Neural progenitor cell (in vitro differentiated cells): ENCODE results near the gene GNL2.
"Not testable (repeated sequence)": the region's sequence is repeated elsewhere in the genome, so short reads cannot be mapped to it uniquely, and the experiment has no call there.

Experiments
- CTCF ChIP-seq: fragments of 200-600 bp; sonication (generic); IDR thresholded peaks from 2 replicates; pipeline ENCODE4 v1.5.1; 2017; ENCODE audit warnings: antibody characterized with exemption, mild to moderate bottlenecking
- EZH2 ChIP-seq: fragments of 200-600 bp; sonication (generic); IDR thresholded peaks from 2 replicates; pipeline ENCODE4 v1.6.1; 2017; ENCODE audit warnings: antibody characterized with exemption, mild to moderate bottlenecking, moderate library complexity
- EZH2phosphoT487 ChIP-seq: fragments of 200-600 bp; sonication (generic); IDR thresholded peaks from 2 replicates; pipeline ENCODE4 v1.6.1; 2017; ENCODE audit warnings: antibody characterized with exemption

DNA sequence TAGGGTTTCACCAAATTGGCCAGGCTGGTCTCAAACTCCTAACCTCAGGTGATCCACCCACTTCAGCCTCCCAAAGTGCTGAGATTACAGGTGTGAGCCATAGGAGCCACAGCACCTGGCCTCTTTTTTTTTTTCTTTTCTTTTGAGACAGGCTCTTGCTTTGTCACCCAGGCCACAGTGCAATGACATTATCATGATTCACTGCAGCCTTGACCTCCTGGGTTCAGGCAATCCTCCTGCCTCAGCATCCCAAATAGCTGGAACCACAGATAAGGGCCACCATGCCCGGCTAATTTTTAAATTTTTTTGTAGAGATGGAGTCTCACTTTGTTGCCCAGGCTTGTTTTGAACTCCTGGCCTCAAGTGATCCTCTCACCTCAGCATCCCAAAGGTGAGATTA, 65.8 kb downstream of the GNL2 start:
- TF ChIP-seq CTCF, EZH2, EZH2phosphoT487: not testable (repeated sequence)
